Kidney capillary endothelial cell (primary cell): ENCODE data around the gene AQP12A.

Experiments
- DNase-seq: peaks from one replicate; pipeline ENCODE4 v3.0.0-alpha.2; 2018; ENCODE audit warnings: low spot score

AQP12A gene

DNA sequence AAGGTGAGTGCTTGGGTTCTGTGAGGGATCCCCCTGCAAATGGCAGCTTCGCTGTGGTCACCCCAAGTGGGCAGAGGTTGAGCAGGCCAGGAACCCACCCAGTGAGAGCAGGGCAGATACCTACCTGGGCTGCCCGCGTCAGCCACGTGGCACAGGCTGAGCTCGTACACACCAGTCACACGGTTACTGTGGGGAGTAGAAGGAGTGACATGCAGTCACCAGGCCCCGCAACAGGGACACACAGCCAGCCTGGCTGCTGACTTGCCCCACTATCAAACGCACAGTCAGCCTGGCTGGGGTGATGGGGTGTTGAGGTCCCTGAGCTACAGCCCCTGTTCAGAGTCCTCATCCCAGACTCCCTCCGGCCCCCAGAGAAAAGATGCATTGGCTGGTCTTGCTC, 32.2 kb downstream of the AQP12A start:
- DNase-seq, result no peak

DNA sequence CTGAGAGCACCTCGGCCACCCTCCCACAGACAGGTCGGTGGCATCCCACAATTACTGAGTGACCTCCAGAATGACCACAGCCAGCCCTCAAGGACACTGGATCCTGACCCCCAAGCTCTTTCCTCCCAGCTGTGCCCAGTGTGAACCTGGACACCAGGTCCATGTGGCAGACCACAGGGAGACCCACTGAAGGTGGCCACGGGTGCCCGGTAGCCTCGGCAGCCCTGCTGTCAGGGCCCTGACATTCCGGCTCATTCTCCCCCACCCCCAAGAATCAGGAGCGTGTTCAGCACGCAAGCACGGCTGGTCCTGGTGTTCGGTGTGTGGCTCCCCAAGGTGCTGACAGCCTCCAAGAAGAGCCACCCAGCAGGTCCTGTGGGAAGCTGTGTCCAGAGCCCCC, 32.8 kb downstream of the AQP12A start:
- no peak for DNase-seq

DNA sequence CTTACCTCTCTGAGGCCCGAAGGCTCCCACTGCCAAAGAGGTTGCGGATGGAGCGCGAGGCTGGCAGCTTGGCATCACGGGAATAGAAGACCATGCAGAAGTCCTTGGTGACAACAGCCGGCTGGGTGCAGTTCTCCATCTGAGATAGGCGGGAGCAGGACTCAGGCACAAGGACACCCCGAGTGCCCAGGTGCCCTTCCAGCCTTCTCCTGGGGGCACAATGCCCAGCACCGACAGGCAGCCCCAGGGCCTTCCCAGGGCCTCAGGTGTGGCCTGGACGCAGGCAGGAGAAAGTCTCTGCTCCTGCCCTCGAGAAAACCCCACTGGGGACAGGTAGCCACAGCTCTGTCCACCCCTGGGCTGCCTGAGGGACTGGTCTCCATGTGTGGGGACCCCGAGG, 33.6 kb downstream of the AQP12A start:
- no peak for DNase-seq

DNA sequence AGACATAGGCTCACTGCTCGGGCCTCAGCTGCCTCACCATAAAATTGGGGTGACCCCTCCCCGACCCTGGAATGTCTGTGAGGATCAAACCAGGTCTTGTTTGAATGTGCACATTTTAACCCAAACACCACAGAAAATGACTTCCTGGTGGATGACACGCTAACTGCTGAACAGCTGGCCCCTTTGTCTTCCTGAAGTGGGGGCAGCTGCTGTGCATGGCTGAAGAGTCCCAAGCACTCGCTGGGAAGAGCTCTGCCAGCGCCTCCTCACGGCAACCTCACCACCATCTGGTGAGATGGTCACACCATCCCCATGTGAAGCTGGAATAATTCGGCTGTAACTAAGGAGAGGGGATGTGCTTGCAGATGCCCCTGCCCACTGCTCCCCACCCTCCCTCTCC, 34.0 kb downstream of the AQP12A start:
- no peak for DNase-seq

DNA sequence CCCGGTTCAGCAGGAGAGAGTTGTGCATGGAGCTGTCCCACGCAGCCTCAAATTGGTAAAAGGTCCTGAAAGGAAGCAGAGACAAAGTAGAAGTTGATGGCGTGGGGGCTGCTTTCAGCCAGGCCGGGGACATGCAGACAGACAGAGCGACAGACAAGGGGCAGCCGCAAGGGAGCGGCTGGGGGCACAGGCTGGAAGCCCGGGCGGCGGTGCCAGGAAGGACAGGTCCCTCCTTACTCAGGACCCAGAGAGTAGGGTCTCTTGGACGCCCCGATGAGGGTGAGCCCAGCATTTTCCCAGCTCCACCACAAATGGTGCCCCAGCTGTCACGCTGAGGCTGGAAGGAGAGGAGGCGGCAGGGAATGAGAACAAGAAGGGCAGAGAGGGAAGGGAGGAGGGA, 35.2 kb downstream of the AQP12A start:
- DNase-seq, result no peak

DNA sequence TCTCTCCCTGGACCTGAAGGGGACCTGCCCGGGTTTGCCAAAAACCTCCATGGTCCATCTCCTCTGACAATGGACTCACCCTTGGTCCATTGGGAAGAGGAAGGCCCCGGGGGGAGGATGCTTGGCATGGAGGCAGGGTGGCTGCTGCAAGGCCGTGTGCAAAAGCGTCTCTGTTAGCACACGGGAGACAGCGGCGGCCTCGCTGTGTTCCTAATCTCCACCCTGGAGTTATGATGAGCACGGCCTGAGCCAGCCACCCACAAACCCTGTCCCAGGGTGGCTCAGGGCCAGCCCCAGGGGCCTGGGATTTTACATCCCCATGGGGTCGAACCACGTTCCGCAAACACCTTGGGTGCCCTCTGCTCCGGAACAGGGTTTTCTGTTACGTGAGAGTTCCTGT, 35.8 kb downstream of the AQP12A start:
- no peak for DNase-seq

DNA sequence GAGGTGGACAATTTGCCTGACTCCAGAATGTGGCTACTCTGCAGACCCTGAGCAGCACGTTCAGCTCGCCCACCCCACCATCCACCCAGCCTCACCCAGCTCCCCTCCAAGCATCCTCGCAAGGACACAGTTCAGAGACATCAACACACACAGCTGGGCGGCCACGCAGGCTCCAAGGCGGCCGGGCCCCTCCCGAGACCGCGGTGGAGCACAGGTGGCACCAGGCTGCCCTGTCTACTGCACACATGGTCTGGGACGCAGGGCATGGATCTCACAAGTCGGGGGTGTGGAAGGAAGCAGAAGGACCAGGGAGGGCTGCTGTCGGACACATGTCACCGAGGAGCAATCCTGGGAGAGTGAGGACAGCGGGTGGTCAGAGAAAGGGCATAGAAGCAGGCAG, 36.2 kb downstream of the AQP12A start:
- no peak for DNase-seq

DNA sequence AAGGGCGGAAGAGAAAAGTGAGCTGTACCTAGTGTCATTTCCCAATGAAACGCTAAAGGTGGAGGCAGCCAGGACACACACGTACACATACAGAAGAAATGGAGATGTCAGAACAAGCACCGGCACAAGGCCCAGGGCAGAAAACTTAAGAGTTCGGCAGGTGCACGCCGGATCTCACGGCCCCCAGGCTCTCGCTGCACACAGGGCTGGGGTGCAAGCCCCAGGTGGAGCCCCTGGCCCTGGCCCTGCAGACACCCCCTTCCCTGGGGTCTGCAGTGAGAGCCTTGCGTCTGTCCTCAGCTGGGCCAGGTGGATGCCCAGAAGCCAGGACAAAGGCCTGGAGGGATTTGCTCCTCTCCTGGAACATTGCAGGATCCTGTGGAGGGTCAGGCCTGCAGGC, 36.7 kb downstream of the AQP12A start:
- DNase-seq, result no peak

DNA sequence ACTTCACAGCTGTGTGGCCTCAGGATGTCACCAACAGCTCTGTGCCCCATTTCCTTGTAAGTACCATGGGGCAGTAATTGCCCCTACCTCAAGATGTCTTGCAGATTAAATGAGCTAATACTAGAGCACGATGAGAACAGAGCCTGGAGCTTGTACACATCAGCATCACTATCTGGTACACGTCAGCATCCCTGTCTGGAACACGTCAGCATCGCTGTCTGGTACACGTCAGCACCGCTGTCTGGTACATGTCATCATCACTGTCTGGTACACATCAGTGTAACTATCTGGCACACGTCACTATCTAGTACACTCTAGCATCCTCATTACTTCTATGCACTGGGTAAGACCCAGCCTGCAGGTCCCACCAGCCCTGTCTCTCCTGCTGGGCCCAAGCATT, 37.2 kb downstream of the AQP12A start:
- DNase-seq, result no peak

DNA sequence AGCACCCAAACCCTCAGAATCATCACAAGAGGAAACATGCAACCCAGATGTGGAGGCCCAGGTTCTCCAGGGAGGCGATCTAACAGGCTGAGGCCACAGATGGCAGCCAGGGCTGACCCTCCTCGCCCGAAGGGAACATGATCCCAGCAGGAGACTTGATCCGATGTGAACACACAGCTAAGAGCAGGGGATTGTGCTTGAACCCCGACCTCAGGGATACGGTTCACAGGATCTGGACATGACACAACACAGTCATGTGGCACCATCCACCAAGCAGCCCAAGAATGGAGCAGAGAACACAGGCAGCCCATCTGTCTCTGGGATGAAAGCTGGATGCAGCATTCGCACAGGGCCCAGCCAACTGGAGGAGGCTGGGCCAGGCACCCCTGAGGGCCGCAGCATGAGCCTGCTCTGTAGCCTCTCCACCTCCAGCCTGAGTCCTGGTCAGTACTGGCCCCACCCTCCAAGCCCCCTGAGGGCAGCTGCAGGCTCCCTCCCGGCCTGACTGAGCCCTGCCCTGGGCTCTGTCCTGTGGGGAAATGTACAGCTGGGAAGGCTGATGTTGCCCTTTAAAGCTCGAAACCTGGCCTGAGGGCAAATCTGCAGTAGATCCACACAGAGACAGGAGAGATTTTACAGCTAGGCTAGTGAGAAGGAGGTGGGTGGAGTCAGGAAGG, 39.0 kb downstream of the AQP12A start:
- no peak for DNase-seq

DNA sequence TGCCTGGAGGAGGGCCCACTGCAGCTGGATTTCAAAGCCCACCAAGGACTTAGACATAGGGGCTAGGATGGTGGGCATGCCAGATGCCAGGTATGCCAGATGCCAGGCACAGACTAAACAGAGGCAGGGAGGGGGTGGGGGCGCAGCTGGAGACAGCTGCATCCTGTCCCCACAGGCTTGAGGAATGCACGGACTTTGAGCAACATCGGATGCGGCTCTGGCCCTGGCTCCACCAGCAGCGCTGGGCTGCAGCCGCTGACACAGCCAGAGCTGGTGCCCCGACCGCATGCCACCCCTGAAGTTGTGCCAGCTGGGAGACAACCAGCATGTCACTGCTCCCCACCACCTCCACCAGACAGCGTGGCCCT, 39.5 kb downstream of the AQP12A start:
- DNase-seq, result no peak

DNA sequence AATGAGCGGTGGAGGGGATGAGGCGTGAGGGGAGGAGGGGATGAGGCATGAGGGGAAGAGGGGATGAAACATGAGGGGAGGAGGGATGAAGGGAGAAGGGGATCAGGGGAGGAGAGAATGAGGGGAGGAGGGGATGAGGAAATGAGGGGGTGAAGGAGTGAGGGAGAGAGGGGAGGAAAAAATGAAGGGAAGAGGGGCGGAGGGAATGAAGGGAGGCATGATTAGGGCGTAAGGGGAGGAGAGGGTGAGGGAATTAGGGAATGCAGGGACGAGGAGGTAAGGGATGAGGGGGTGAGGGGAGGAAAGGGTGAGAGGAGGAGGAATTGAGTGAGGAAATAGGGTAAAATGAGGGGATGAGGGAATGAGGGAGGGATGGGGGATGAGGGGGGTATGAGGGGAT, 40.5 kb downstream of the AQP12A start:
- DNase-seq, result no peak

DNA sequence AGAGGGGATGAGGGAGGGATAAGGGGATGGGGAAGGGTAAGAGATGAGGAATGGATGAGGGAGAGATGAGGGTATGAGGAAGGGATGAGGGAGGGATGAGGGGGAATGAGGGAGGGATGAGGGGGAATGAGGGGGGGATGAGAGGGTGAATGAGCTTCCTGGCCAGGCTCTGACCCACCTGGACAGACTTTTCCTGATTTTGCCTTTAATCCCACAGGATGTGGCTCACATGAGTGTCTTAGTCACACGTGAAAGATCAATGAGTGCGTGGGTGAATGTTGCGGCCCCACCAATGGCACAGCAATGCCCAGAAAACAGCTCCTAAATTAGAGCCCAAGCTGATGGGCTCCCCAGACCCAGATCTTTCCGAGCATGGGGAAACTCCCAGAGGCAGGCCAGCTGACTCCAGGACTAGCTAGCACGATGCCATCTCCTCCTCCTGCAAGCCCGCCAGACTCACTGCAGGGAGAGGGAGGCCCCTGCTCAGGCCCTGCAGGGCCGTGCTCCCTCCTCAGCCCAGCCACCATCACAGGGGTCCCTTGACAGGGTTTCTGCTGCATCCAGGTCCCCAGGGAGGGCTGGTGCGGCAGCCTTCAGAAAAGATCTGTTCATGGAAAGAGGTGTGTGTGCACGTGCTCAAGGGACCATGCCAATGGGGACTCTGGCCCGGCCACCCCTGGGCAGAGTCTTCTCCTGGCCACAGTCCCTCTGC, 41.4 kb downstream of the AQP12A start:
- DNase-seq, result no peak

DNA sequence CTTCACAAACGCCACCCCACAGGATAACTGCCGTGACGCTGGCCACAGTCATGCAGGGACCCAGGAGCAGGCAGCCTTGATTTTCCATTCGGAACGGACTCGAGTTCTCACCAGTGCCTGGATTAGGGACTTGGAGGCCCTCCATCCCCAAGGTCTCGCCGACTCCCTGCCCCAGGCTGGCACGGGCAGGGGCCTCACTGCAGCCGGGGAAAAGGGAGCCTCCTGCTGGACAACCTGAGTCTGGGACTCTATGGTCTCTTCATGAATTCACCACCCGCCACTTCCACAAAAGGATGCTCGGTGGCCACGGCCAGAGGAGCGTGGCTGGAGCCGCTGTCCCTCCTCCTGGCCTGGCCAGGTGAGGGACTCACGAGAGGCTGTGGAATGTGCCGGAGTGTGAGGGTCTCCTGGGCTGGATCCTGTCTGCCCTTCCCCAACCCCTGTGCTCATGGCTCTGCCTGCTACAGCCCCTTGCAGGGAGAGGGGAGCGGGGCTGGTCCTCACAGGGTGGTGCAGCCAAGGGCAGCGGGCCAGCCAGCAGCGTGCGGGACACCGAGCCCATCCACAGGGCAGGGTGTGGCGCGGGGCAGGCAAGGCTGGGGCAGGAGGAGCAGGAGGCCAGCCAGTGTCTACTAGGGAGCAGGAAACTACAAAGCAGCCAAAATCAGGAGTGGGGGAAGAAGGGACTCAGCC, 42.3 kb downstream of the AQP12A start:
- DNase-seq, result no peak

DNA sequence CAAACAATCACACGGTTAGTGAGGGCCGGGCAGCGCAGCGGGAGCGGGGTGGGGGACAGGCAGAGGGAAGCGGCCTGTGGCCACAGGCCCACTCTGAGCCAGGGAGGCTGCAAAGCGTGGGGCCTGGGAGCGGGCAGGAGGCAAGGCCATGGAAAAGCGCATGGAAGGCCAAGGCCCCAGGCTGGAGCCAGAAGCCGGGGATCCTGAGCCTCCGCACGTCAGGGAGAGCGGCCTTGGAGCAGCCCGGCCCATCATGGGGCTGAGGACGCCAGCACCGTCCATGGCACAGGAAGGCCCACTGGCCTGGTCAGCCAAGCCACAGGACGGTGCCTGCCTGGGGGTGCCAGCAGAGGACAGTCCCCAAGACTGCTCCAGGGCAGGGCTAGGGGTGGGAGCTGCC, 43.1 kb downstream of the AQP12A start:
- DNase-seq, result no peak

DNA sequence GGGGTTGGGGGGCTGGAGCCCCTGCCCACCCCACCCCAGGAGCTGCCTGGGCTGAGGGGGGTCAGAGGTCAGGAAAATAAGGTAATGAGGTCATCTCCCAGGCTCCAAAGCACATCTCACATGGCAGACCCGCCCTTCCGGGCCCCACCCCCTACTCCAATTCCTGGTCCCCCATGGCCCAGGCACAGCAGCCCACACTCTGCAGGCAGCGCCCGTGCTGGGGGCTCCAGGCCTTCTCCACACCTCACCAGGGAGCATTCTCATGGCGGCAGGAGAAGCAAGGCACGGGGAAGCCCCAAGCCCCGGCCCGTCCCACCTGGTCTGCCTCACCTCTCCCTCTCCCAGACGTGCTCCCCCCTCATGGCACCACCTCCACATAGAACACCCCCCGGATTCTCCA, 43.8 kb downstream of the AQP12A start:
- DNase-seq, result no peak

DNA sequence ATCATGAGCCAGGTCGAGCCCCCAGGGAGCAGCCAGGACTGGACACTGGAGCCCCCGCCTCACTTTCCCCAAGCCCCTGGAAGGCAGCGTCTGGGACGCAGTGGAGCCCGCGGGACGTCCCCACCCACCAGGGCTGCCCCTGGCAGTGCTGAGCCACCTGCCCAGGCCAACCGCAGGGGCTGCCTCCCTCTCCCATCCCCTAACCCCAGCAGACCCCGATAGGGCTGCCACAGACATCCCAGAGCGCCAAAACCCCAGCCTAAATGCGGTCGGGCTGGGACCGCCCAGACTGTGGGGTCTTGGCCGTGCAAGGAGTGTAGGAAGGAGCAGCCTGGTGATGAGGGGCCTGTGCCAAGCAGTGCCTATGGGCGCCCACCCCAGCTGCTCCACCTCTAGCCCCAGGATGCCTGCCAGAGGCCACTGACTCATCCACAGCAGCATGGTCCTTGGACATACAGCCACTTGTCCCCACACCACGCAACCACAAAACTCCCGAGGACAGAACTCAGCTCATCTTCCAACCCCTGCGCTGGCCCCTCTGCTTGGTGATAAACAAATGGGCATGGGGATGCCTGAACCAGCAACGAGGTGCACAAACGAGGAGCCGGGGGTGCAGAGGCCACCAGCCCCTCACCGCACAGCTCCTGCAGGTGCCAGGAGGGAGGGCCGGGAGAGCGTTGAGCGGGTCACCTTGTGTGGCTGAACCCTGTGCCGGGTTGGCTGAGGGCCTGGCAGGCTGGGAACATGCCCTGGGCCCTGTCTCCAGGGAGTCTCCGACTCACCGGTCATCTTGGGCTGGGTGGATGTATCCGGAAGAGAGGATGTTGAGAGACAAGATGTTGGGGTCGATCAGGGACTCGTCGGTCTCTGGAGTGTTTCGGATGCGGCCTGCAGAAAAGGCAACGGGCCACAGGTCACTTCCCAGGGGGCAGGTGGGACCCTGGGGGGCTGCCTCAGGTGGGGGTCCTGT, 44.9 kb downstream of the AQP12A start:
- DNase-seq, result no peak

DNA sequence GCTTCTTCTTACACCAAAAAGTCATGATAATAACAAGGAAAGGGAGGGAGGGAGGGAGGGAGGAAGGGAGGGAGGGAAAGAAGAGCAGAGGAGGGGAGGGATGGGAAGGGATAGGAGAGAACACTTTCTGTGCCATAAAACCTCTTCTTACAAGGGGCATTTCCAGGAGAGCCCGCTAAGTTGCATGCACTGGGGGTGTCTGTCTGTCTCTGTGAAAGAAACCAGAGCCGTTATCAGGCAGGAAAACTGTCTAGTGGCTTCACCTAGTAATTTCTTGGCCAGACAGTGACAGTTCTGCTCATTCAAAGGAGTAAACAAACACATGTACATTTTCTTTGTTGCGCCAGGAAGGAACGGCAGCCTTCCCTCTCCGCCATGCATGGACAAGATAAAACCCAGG, 45.8 kb downstream of the AQP12A start:
- no peak for DNase-seq

DNA sequence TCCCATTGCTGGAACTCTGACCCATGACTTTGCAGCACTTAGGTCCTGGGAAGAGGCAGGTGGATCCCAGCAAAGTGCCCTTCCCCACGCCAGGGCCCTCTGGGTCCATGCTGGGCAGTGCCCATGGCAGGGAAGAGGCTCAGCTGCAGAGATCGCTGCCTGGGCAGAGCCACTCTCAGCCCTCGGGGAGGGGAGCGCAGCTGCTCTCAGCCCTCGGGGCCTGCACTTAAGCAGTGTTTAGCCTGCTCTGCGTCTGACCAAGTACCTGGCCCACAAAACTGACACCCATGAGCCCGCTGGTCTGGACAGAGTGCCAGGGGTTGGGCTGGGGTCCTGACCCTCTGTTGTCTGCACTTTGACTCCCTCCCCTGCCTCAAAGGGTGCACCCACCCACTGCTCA, 46.3 kb downstream of the AQP12A start:
- DNase-seq, result no peak

DNA sequence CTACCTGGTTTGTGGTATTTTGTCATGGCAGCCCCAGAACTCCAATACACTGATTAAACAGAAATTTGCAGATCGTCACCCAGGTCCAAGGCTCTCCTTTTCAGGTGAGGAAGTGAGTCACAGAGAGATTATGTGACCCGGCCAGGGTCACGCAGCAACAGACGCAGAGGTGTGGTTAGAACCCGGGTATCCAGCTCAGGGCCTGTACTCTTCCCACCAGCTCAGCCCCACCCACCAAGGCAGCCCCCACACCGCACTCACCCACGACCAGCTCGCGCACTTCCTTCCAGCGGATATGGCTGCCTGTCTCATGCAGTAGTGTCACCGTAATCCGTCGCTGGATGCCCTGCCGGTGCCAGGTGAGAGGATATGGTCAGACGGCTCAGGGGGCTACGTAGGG, 48.1 kb downstream of the AQP12A start:
- DNase-seq, result no peak

DNA sequence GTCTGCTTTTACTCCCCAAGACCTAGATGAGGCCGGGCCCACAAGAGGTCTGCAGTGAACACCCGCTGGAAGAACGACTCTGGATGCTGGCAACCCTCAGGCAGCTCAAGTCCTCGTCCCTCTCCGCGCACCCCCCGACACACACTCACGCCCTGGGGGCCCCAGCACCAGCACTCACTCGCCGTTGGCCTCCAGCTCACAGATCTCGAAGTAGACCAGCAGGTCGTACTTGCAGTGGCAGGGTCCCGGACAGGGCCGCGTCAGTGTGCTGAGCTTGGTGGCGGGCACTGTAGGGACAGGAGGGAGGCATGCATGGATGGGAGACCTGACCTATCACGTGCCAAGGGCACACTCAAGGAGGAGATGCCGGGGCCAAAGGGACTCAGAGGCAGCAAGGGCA, 49.4 kb downstream of the AQP12A start:
- DNase-seq, result no peak

DNA sequence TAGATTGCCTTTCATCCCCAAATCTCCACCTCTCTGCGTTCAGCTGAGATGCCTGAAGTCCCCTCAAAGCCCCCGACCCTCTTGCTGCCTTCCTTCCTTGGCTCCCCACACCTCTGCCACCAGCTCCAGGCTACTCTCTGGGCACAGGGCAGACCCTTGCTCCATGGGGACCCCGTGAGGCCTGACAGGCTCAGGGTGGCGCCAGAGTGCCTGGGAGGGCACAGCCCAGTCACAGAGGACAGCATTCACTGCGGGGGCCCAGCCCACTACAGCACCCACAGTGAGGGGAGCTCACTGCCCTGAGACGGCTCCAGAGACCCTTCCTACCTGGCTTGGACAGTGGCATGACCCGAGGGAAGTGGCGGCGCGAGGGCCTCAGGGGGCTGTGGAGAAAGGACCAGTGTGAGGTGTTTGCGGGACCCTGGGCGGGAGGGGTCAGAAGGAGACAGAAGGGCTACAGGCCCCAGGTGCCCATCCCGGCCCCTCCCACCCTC, 51.0 kb downstream of the AQP12A start:
- no peak for DNase-seq
